Neural cell (in vitro differentiated cells): ENCODE results near the gene COLEC12. TPM values are rescaled to one million over a fixed set of nuclear protein-coding genes. Genes with fewer than 3 reads are reported as not detected.

Source experiments
- H2AFZ ChIP-seq: fragments of 200-600, 300-800 bp; sonication (generic), shearing (Covaris generic); 2 replicates; pipeline ENCODE4 v1.6.0; 2014; ENCODE audit warnings: low read depth, mild to moderate bottlenecking, antibody characterized with exemption, low read length, moderate library complexity
- H3F3A ChIP-seq: fragments of 200-600 bp; shearing (Covaris generic); 2 replicates; pipeline ENCODE4 v1.6.1; 2016; ENCODE audit warnings: mild to moderate bottlenecking, moderate library complexity, mixed read lengths, antibody characterized with exemption, low read length; ENCODE audit not compliant: insufficient read depth, poor library complexity, severe bottlenecking
- H3K27ac ChIP-seq: fragments of 200-600, 300-800 bp; sonication (generic), shearing (Covaris generic); 2 replicates; pipeline ENCODE4 v1.5.1; 2014; ENCODE audit warnings: mild to moderate bottlenecking, low read length, moderate library complexity
- H3K27me3 ChIP-seq: fragments of 300-800, 200-600 bp; sonication (generic), shearing (Covaris generic); 2 replicates; pipeline ENCODE4 v1.6.0; 2014; ENCODE audit warnings: mild to moderate bottlenecking, low read depth, low read length, moderate library complexity; ENCODE audit not compliant: insufficient read depth
- H3K36me3 ChIP-seq: fragments of 300-800, 200-600 bp; sonication (generic), shearing (Covaris generic); 2 replicates; pipeline ENCODE4 v1.5.1; 2014; ENCODE audit warnings: mild to moderate bottlenecking, antibody characterized with exemption, low read length, moderate library complexity; ENCODE audit not compliant: insufficient read depth
- H3K4me2 ChIP-seq: fragments of 300-800, 200-600 bp; sonication (generic), shearing (Covaris generic); 2 replicates; pipeline ENCODE4 v1.6.0; 2014; ENCODE audit warnings: mild to moderate bottlenecking, low read length
- H3K4me3 ChIP-seq: fragments of 300-800, 200-600 bp; sonication (generic), shearing (Covaris generic); 2 replicates; pipeline ENCODE4 v1.5.1; 2014; ENCODE audit warnings: mild to moderate bottlenecking, low read length, moderate library complexity
- H3K79me2 ChIP-seq: fragments of 200-600 bp; shearing (Covaris generic); replicated peaks from 2 replicates; pipeline ENCODE4 v1.6.0; 2014; ENCODE audit warnings: mild to moderate bottlenecking, low read length, moderate library complexity; ENCODE audit not compliant: insufficient read depth
- H3K9ac ChIP-seq: fragments of 300-800, 200-600 bp; sonication (generic), shearing (Covaris generic); 2 replicates; pipeline ENCODE4 v1.6.1; 2016; ENCODE audit warnings: mild to moderate bottlenecking, low read length, mixed read lengths
- H3K9me2 ChIP-seq: fragments of 200-600 bp; shearing (Covaris generic); 2 replicates; pipeline ENCODE4 v1.6.1; 2016; ENCODE audit warnings: mild to moderate bottlenecking, low read length, mixed read lengths; ENCODE audit not compliant: insufficient read depth
- H3K9me3 ChIP-seq: fragments of 200-600, 300-800 bp; sonication (generic), shearing (Covaris generic); 2 replicates; pipeline ENCODE4 v1.6.1; 2016; ENCODE audit warnings: mild to moderate bottlenecking, mixed run types, low read length, moderate library complexity, mixed read lengths
- H4K20me1 ChIP-seq: fragments of 200-600 bp; shearing (Covaris generic); 2 replicates; pipeline ENCODE4 v1.6.1; 2016; ENCODE audit warnings: mild to moderate bottlenecking, mixed run types; ENCODE audit not compliant: insufficient read depth
- EP300 ChIP-seq: fragments of 450-650 bp; conservative IDR thresholded peaks from 2 replicates; pipeline ENCODE4 v1.6.1; 2014; ENCODE audit warnings: antibody characterized with exemption, mild to moderate bottlenecking, moderate library complexity; ENCODE audit not compliant: poor library complexity, severe bottlenecking
- EZH2 ChIP-seq: fragments of 200-600, 300-800 bp; shearing (Covaris generic), sonication (generic); IDR thresholded peaks from 2 replicates; pipeline ENCODE4 v1.6.1; 2014; ENCODE audit warnings: antibody characterized with exemption, low read length, borderline replicate concordance, mild to moderate bottlenecking; ENCODE audit not compliant: insufficient read depth, poor library complexity, severe bottlenecking
- MXI1 ChIP-seq: fragments of 450-650 bp; conservative IDR thresholded peaks from 2 replicates; pipeline ENCODE4 v1.6.1; 2014; ENCODE audit warnings: antibody characterized with exemption, mild to moderate bottlenecking; ENCODE audit not compliant: poor library complexity, severe bottlenecking
- POLR2AphosphoS5 ChIP-seq: IDR thresholded peaks from 2 replicates; pipeline ENCODE4 v1.6.1; 2012
- RAD21 ChIP-seq: fragments of 450-650 bp; conservative IDR thresholded peaks from 2 replicates; pipeline ENCODE4 v1.6.1; 2014; ENCODE audit warnings: antibody characterized with exemption, mild to moderate bottlenecking, moderate library complexity
- SMC3 ChIP-seq: fragments of 450-650 bp; conservative IDR thresholded peaks from 2 replicates; pipeline ENCODE4 v1.6.1; 2014; ENCODE audit warnings: antibody characterized with exemption, mild to moderate bottlenecking, moderate library complexity; ENCODE audit not compliant: poor library complexity
- TAF1 ChIP-seq: IDR thresholded peaks from 2 replicates; pipeline ENCODE4 v1.6.1; 2012; ENCODE audit warnings: low read depth
- polyA plus RNA-seq: library from polyadenylated mRNA; depleted of rRNA; stranded (reverse); fragments of >200 nt; gene quantifications from 2 replicates; pipeline ENCODE4 v1.2.3, GENCODE V29; 2014
- TF ChIP-seq, protein P1 (sequence below): fragments of 450-650 bp; IDR thresholded peaks from 2 replicates; pipeline ENCODE4 v1.5.1; 2014; ENCODE audit warnings: antibody characterized with exemption, mild to moderate bottlenecking, moderate library complexity; ENCODE audit not compliant: poor library complexity, severe bottlenecking
- TF ChIP-seq, protein P2 (sequence below): IDR thresholded peaks from 2 replicates; pipeline ENCODE4 v1.6.1; 2012; ENCODE audit warnings: borderline replicate concordance

Gene COLEC12
- polyA plus RNA-seq, 1 donor from 2014 or later: 0.42 TPM

DNA sequence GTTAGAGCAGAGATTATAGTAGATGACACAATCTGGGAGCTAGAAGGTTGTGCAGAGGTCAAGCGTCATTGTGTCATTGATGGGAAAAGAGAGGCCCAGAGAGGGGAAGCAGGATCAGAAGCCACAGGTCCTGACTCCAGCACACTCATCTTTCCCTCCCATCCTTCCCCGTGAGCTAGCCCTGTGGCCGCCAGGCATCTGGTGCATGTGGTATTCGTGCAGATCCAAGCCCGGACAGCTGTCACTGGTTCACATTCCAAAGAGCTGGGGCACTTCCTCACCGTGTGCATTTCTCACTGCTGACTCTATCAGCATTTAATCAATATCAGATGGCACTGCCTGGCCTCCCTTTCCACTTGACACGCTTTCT, 138.6 kb downstream of the COLEC12 start:
- no peaks in the 10 kb centered on the region for H3K36me3 ChIP-seq
- no peak overlapping the region for H3K4me2 ChIP-seq

DNA sequence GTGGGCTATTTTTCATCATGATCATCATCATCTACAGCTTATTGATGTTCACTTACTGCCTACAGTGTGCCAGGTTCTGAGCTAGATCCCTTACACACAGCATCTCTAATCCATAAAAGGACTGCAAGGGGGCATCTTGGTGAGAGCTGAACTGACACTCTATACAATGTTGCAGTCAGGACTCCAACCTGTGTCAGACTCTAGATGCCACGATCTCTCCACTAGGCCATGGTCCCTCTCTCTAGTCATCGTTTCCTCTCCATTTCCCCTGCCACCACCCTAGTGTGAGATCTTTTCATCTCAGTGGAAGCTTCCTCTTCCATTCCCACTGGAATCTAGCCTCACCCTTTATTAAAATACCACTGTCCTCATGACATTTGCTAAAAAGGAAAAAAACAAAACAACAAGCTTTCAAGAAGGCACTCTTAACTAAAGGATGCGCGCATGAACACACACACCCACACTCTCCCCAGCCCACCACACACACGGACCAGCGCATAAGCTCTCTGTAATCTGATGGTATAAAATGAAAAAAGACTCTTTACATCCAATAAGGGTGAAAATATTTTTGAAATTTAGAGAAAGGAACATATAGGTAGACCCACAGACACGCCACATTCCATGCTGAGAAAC, 139.3 kb downstream of the COLEC12 start:
- Histone ChIP-seq H3K9ac (no peak overlapping the region), H3K27ac (no peak overlapping the region)

More for the DNA sequence above, 138.6 kb downstream of the COLEC12 start:
- no peaks in the 10 kb centered on the region for H3K79me2 ChIP-seq
- no peak overlapping the region for H3K4me3 ChIP-seq
- no peaks in the 10 kb centered on the region for H3K9me3 ChIP-seq
- no peaks in the 10 kb centered on the region for H3K9me2 ChIP-seq
- no peaks in the 10 kb centered on the region for H3F3A ChIP-seq
- TF ChIP-seq RAD21 (no peak), EZH2 (no peak), TAF1 (no peak), MXI1 (no peak), POLR2AphosphoS5 (no peak), EP300 (no peak), SMC3 (no peak)
- TF ChIP-seq, protein P1, sequence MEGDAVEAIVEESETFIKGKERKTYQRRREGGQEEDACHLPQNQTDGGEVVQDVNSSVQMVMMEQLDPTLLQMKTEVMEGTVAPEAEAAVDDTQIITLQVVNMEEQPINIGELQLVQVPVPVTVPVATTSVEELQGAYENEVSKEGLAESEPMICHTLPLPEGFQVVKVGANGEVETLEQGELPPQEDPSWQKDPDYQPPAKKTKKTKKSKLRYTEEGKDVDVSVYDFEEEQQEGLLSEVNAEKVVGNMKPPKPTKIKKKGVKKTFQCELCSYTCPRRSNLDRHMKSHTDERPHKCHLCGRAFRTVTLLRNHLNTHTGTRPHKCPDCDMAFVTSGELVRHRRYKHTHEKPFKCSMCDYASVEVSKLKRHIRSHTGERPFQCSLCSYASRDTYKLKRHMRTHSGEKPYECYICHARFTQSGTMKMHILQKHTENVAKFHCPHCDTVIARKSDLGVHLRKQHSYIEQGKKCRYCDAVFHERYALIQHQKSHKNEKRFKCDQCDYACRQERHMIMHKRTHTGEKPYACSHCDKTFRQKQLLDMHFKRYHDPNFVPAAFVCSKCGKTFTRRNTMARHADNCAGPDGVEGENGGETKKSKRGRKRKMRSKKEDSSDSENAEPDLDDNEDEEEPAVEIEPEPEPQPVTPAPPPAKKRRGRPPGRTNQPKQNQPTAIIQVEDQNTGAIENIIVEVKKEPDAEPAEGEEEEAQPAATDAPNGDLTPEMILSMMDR: no peak
- TF ChIP-seq, protein P2, sequence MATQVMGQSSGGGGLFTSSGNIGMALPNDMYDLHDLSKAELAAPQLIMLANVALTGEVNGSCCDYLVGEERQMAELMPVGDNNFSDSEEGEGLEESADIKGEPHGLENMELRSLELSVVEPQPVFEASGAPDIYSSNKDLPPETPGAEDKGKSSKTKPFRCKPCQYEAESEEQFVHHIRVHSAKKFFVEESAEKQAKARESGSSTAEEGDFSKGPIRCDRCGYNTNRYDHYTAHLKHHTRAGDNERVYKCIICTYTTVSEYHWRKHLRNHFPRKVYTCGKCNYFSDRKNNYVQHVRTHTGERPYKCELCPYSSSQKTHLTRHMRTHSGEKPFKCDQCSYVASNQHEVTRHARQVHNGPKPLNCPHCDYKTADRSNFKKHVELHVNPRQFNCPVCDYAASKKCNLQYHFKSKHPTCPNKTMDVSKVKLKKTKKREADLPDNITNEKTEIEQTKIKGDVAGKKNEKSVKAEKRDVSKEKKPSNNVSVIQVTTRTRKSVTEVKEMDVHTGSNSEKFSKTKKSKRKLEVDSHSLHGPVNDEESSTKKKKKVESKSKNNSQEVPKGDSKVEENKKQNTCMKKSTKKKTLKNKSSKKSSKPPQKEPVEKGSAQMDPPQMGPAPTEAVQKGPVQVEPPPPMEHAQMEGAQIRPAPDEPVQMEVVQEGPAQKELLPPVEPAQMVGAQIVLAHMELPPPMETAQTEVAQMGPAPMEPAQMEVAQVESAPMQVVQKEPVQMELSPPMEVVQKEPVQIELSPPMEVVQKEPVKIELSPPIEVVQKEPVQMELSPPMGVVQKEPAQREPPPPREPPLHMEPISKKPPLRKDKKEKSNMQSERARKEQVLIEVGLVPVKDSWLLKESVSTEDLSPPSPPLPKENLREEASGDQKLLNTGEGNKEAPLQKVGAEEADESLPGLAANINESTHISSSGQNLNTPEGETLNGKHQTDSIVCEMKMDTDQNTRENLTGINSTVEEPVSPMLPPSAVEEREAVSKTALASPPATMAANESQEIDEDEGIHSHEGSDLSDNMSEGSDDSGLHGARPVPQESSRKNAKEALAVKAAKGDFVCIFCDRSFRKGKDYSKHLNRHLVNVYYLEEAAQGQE: no peak
- no peaks in the 10 kb centered on the region for H3K27me3 ChIP-seq
- no peak overlapping the region for H2AFZ ChIP-seq
- no peak overlapping the region for H3K27ac ChIP-seq
- H3K9ac ChIP-seq: no peak overlapping the region
- no peaks in the 10 kb centered on the region for H4K20me1 ChIP-seq

More for the DNA sequence above, 139.3 kb downstream of the COLEC12 start:
- H3K79me2 ChIP-seq: no peaks in the 10 kb centered on the region
- H3K4me3 ChIP-seq: no peak overlapping the region
- H3K9me2 ChIP-seq: no peaks in the 10 kb centered on the region
- no peaks in the 10 kb centered on the region for H3K36me3 ChIP-seq
- H3K27me3 ChIP-seq: no peaks in the 10 kb centered on the region
- no peaks in the 10 kb centered on the region for H3F3A ChIP-seq
- H4K20me1 ChIP-seq: no peaks in the 10 kb centered on the region
- TF ChIP-seq, protein P2: no peak
- TF ChIP-seq MXI1: no peak
- TF ChIP-seq, protein P1: no peak
- TF ChIP-seq POLR2AphosphoS5: no peak
- TF ChIP-seq TAF1: no peak
- TF ChIP-seq EP300: no peak
- no peak for TF ChIP-seq RAD21
- no peak for TF ChIP-seq EZH2
- no peak for TF ChIP-seq SMC3
- no peak overlapping the region for H3K4me2 ChIP-seq
- H3K9me3 ChIP-seq: no peaks in the 10 kb centered on the region
- no peak overlapping the region for H2AFZ ChIP-seq
